WTC11 (cell line): ENCODE data around the gene LEFTY1. TPM values are rescaled to one million over a fixed set of nuclear protein-coding genes. Genes with fewer than 3 reads are reported as not detected.

ENCODE experiments used
- ATAC-seq: fragments of 200-7000 bp; cut with Tn5 transposase; 2 replicates; pipeline ENCODE4 v1.10.0; 2021; ENCODE audit warnings: mild to moderate bottlenecking, moderate library complexity
- CTCF ChIA-PET: fragments of 300-600 bp; sonication (Branson Sonifier 250); formaldehyde crosslinking; loops from one replicate; lab custom pipeline; 2021; ENCODE audit warnings: antibody characterized with exemption; lab: Charles Lee
- POLR2A ChIA-PET: fragments of 350-600 bp; sonication (Branson Sonifier 250); formaldehyde crosslinking; loops from one replicate; lab custom pipeline; 2021; ENCODE audit warnings: antibody characterized with exemption; lab: Charles Lee
- DNase-seq: peaks from one replicate; pipeline ENCODE4 v3.0.0; 2021; ENCODE audit warnings: low spot score
- H3K27ac Mint-ChIP-seq: 2 replicates; pipeline ENCODE4 v1.8.0; 2021; ENCODE audit warnings: mixed read lengths
- H3K27me3 Mint-ChIP-seq: 2 replicates; pipeline ENCODE4 v1.8.0; 2021; ENCODE audit warnings: low read depth, mild to moderate bottlenecking, moderate library complexity, mixed read lengths
- H3K36me3 Mint-ChIP-seq: 2 replicates; pipeline ENCODE4 v1.8.0; 2021; ENCODE audit warnings: mixed read lengths
- H3K4me1 Mint-ChIP-seq: 2 replicates; pipeline ENCODE4 v1.8.0; 2022; ENCODE audit warnings: mixed read lengths
- H3K4me3 Mint-ChIP-seq: 2 replicates; pipeline ENCODE4 v1.8.0; 2021; ENCODE audit warnings: mild to moderate bottlenecking, moderate library complexity, mixed read lengths
- H3K9me3 Mint-ChIP-seq: 2 replicates; pipeline ENCODE4 v1.8.0; 2021; ENCODE audit warnings: mixed read lengths
- ATF1 ChIP-seq: sonication (generic); formaldehyde crosslinking; IDR thresholded peaks from 2 replicates; pipeline ENCODE4 v1.8.1; 2023; ENCODE audit warnings: mild to moderate bottlenecking, moderate library complexity, missing genetic modification reagents
- ELF4 ChIP-seq: sonication (generic); formaldehyde crosslinking; IDR thresholded peaks from 2 replicates; pipeline ENCODE4 v1.8.1; 2022; ENCODE audit warnings: low read depth, mild to moderate bottlenecking, moderate library complexity, missing genetic modification reagents
- EMX1 ChIP-seq: fragments of 250-450 bp; sonication (Bioruptor Pico); IDR thresholded peaks from 2 replicates; pipeline ENCODE4 v1.8.0; 2021; ENCODE audit warnings: mild to moderate bottlenecking
- GABPB1 ChIP-seq: sonication (generic); formaldehyde crosslinking; IDR thresholded peaks from 2 replicates; pipeline ENCODE4 v1.8.1; 2023; ENCODE audit warnings: mild to moderate bottlenecking, missing genetic modification reagents
- KAT7 ChIP-seq: sonication (generic); formaldehyde crosslinking; IDR thresholded peaks from 2 replicates; pipeline ENCODE4 v1.8.1; 2023; ENCODE audit warnings: missing genetic modification reagents, mild to moderate bottlenecking, borderline replicate concordance
- SP1 ChIP-seq: sonication (generic); formaldehyde crosslinking; conservative IDR thresholded peaks from 2 replicates; pipeline ENCODE4 v1.8.1; 2022; ENCODE audit warnings: missing genetic modification reagents
- TCF7 ChIP-seq: sonication (generic); formaldehyde crosslinking; IDR thresholded peaks from 2 replicates; pipeline ENCODE4 v1.8.0; 2022; ENCODE audit warnings: mild to moderate bottlenecking, low read depth, missing genetic modification reagents, moderate library complexity
- ZNF232 ChIP-seq: sonication (generic); formaldehyde crosslinking; IDR thresholded peaks from 2 replicates; pipeline ENCODE4 v1.8.0; 2022; ENCODE audit warnings: mild to moderate bottlenecking, missing genetic modification reagents
- ZNF317 ChIP-seq: sonication (generic); formaldehyde crosslinking; IDR thresholded peaks from 2 replicates; pipeline ENCODE4 v1.8.1; 2023; ENCODE audit warnings: low read depth, mild to moderate bottlenecking, moderate library complexity, missing genetic modification reagents, borderline replicate concordance
- ZNF416 ChIP-seq: fragments of 250-450 bp; sonication (Bioruptor Pico); IDR thresholded peaks from 2 replicates; pipeline ENCODE4 v1.9.0; 2021; ENCODE audit warnings: mild to moderate bottlenecking, inconsistent platforms
- total RNA-seq: library from RNA; stranded (reverse); gene quantifications from 3 replicates; pipeline ENCODE4 v1.2.3, GENCODE V29; 2021
- TF ChIP-seq, protein P1 (sequence below): sonication (generic); formaldehyde crosslinking; conservative IDR thresholded peaks from 2 replicates; pipeline ENCODE4 v1.8.1; 2023; ENCODE audit warnings: mild to moderate bottlenecking, low read depth, missing genetic modification reagents, moderate library complexity
- TF ChIP-seq, protein P2 (sequence below): sonication (generic); formaldehyde crosslinking; IDR thresholded peaks from 2 replicates; pipeline ENCODE4 v1.8.1; 2022; ENCODE audit warnings: mild to moderate bottlenecking, missing genetic modification reagents, moderate library complexity, borderline replicate concordance
- TF ChIP-seq, protein P3 (sequence below): fragments of 250-450 bp; sonication (Bioruptor Pico); IDR thresholded peaks from 2 replicates; pipeline ENCODE4 v1.9.0; 2021; ENCODE audit warnings: mild to moderate bottlenecking, borderline replicate concordance
- TF ChIP-seq, protein P4 (sequence below): fragments of 200-600 bp; IDR thresholded peaks from 2 replicates; pipeline ENCODE4 v1.8.0; 2022; ENCODE audit warnings: antibody characterized with exemption

The LEFTY1 gene
- total RNA-seq, 1 experiment from 2014 or later, result 52.9 TPM

DNA sequence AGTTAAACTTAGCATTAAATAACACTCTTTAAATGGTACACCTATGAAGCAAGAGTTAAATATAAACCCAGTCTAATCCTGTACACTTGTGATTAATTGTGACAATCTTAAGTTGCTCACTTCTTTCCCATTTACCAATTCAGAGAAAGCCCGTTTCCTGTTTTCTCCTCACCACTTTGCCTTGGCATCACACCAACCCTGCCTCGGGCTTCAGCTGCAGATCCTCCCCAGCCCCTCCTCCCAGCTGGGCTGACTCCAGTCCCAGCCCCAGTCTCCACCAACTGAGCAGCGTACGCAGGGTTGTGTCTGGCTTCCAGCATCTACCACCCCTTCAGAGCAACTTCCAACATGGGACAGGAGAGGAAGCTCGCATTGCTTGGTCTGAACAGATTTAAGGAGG lies 31.0 kb upstream of the LEFTY1 start (continued):
- TF ChIP-seq, protein P1, sequence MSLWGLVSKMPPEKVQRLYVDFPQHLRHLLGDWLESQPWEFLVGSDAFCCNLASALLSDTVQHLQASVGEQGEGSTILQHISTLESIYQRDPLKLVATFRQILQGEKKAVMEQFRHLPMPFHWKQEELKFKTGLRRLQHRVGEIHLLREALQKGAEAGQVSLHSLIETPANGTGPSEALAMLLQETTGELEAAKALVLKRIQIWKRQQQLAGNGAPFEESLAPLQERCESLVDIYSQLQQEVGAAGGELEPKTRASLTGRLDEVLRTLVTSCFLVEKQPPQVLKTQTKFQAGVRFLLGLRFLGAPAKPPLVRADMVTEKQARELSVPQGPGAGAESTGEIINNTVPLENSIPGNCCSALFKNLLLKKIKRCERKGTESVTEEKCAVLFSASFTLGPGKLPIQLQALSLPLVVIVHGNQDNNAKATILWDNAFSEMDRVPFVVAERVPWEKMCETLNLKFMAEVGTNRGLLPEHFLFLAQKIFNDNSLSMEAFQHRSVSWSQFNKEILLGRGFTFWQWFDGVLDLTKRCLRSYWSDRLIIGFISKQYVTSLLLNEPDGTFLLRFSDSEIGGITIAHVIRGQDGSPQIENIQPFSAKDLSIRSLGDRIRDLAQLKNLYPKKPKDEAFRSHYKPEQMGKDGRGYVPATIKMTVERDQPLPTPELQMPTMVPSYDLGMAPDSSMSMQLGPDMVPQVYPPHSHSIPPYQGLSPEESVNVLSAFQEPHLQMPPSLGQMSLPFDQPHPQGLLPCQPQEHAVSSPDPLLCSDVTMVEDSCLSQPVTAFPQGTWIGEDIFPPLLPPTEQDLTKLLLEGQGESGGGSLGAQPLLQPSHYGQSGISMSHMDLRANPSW (CRISPR knock-in tag), result no peak
- TF ChIP-seq KAT7 (CRISPR knock-in tag) (no peak), EMX1 (no peak), ZNF232 (CRISPR knock-in tag) (no peak)
- TF ChIP-seq, protein P2, sequence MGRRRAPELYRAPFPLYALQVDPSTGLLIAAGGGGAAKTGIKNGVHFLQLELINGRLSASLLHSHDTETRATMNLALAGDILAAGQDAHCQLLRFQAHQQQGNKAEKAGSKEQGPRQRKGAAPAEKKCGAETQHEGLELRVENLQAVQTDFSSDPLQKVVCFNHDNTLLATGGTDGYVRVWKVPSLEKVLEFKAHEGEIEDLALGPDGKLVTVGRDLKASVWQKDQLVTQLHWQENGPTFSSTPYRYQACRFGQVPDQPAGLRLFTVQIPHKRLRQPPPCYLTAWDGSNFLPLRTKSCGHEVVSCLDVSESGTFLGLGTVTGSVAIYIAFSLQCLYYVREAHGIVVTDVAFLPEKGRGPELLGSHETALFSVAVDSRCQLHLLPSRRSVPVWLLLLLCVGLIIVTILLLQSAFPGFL (CRISPR knock-in tag), result no peak
- TF ChIP-seq, protein P3, sequence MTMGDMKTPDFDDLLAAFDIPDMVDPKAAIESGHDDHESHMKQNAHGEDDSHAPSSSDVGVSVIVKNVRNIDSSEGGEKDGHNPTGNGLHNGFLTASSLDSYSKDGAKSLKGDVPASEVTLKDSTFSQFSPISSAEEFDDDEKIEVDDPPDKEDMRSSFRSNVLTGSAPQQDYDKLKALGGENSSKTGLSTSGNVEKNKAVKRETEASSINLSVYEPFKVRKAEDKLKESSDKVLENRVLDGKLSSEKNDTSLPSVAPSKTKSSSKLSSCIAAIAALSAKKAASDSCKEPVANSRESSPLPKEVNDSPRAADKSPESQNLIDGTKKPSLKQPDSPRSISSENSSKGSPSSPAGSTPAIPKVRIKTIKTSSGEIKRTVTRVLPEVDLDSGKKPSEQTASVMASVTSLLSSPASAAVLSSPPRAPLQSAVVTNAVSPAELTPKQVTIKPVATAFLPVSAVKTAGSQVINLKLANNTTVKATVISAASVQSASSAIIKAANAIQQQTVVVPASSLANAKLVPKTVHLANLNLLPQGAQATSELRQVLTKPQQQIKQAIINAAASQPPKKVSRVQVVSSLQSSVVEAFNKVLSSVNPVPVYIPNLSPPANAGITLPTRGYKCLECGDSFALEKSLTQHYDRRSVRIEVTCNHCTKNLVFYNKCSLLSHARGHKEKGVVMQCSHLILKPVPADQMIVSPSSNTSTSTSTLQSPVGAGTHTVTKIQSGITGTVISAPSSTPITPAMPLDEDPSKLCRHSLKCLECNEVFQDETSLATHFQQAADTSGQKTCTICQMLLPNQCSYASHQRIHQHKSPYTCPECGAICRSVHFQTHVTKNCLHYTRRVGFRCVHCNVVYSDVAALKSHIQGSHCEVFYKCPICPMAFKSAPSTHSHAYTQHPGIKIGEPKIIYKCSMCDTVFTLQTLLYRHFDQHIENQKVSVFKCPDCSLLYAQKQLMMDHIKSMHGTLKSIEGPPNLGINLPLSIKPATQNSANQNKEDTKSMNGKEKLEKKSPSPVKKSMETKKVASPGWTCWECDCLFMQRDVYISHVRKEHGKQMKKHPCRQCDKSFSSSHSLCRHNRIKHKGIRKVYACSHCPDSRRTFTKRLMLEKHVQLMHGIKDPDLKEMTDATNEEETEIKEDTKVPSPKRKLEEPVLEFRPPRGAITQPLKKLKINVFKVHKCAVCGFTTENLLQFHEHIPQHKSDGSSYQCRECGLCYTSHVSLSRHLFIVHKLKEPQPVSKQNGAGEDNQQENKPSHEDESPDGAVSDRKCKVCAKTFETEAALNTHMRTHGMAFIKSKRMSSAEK, result no peak

DNA sequence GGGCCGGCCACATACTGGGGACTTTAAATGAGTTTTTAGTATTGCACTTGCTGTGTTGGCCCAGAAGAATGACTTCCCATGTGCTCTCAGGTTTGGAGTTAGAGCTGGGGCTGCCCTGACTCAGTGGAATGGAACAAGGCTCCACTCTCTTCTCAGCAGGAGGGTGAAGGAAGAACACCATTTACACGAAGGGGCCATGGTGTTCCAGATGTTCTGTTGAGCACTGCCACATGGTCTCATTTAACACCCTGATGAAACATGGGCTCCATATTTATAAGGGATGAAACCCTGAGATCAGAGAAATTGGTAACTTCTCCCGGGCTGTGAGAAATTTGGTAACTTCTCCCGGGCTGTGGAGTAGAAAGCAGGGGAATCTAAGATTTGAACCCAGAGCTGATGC lies 29.3 kb upstream of the LEFTY1 start:
- ChIA-PET CTCF (interaction anchor here (0.5 to 0.7 kb wide), 2 partner anchors 37 to 630 kb away, joined by 3 read pairs; no protein-coding TSS in a partner anchor), POLR2A (interaction anchor here (0.5 kb wide), 1 partner anchor 360 kb away, joined by 10 read pairs; no protein-coding TSS in a partner anchor)
- DNase-seq (no peak), ATAC-seq (no peak)
- H3K9me3 Mint-ChIP-seq, result no peaks in the 10 kb centered on the region
- no peak overlapping the region for H3K4me3 Mint-ChIP-seq
- peaks cover 50% of the 10 kb centered on the region for H3K36me3 Mint-ChIP-seq
- H3K27ac Mint-ChIP-seq, result no peak overlapping the region
- TF ChIP-seq, protein P1 (CRISPR knock-in tag), result no peak
- TF ChIP-seq ZNF317 (CRISPR knock-in tag) (no peak), ZNF416 (CRISPR knock-in tag) (no peak), ATF1 (CRISPR knock-in tag) (no peak), ZNF232 (CRISPR knock-in tag) (no peak), SP1 (no peak), GABPB1 (no peak), TCF7 (CRISPR knock-in tag) (no peak), ELF4 (CRISPR knock-in tag) (no peak)
- TF ChIP-seq, protein P4, sequence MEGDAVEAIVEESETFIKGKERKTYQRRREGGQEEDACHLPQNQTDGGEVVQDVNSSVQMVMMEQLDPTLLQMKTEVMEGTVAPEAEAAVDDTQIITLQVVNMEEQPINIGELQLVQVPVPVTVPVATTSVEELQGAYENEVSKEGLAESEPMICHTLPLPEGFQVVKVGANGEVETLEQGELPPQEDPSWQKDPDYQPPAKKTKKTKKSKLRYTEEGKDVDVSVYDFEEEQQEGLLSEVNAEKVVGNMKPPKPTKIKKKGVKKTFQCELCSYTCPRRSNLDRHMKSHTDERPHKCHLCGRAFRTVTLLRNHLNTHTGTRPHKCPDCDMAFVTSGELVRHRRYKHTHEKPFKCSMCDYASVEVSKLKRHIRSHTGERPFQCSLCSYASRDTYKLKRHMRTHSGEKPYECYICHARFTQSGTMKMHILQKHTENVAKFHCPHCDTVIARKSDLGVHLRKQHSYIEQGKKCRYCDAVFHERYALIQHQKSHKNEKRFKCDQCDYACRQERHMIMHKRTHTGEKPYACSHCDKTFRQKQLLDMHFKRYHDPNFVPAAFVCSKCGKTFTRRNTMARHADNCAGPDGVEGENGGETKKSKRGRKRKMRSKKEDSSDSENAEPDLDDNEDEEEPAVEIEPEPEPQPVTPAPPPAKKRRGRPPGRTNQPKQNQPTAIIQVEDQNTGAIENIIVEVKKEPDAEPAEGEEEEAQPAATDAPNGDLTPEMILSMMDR, result no peak
- no peaks in the 10 kb centered on the region for H3K27me3 Mint-ChIP-seq
- peaks cover 18% of the 10 kb centered on the region for H3K4me1 Mint-ChIP-seq
